Measurements from ENCODE around the gene MTHFS. TPM values are rescaled to one million over a fixed set of nuclear protein-coding genes. Genes with fewer than 3 reads are reported as not detected.

The MTHFS gene
- total RNA-seq, 2 donors from 2014 or later = 12.1 to 12.2 TPM

- Mint-ChIP-seq H3K27me3 (no peaks in the 10 kb centered on the region), H3K36me3 (peaks cover 4% of the 10 kb centered on the region), H3K27ac (no peak overlapping the region), H3K4me3 (no peak overlapping the region), H3K4me1 (ENCODE audit: low read depth in 2 of 2) (peaks cover under 1% of the 10 kb centered on the region in 2 donors), H3K9me3 (no peaks in the 10 kb centered on the region)
- ATAC-seq (no peak), DNase-seq (ENCODE audit: low spot score) (no peak)
These were observed 59.0 kb downstream of the MTHFS start for GRCh38 chr15:79837846-79838245.

- Mint-ChIP-seq H3K27ac (no peak overlapping the region), H3K4me1 (ENCODE audit: low read depth in 2 of 2) (peaks cover 14 to 17% of the 10 kb centered on the region in 2 donors), H3K9me3 (no peaks in the 10 kb centered on the region), H3K27me3 (no peaks in the 10 kb centered on the region), H3K36me3 (peaks cover 8% of the 10 kb centered on the region), H3K4me3 (no peak overlapping the region)
- DNase-seq (ENCODE audit: low spot score) (no peak), ATAC-seq (no peak)
These were observed 62.3 kb downstream of the MTHFS start for GRCh38 chr15:79834495-79834894.

- peaks cover 14 to 21% of the 10 kb centered on the region in 2 donors for H3K4me1 Mint-ChIP-seq (ENCODE audit: low read depth in 2 of 2)
- ATAC-seq (no peak), DNase-seq (ENCODE audit: low spot score) (no peak)
- H3K9me3 Mint-ChIP-seq = no peaks in the 10 kb centered on the region
- peak overlapping the region; percentile 16 to 53 for H3K27ac Mint-ChIP-seq
- no peak overlapping the region for H3K4me3 Mint-ChIP-seq
- H3K27me3 Mint-ChIP-seq = no peaks in the 10 kb centered on the region
- H3K36me3 Mint-ChIP-seq = peaks cover 8% of the 10 kb centered on the region
These were observed 64.3 kb downstream of the MTHFS start for GRCh38 chr15:79832367-79833120.

GRCh38 chr15:79831604-79832003, 65.2 kb downstream of the MTHFS start:
- H3K9me3 Mint-ChIP-seq = no peaks in the 10 kb centered on the region
- H3K27me3 Mint-ChIP-seq = no peaks in the 10 kb centered on the region
- peak overlapping the region; percentile 16 to 53 for H3K27ac Mint-ChIP-seq
- H3K36me3 Mint-ChIP-seq = peaks cover 8% of the 10 kb centered on the region
- peaks cover 14 to 21% of the 10 kb centered on the region in 2 donors for H3K4me1 Mint-ChIP-seq (ENCODE audit: low read depth in 2 of 2)
- no peak for DNase-seq (ENCODE audit: low spot score)
- H3K4me3 Mint-ChIP-seq = peak overlapping the region; percentile 48
- no peak for ATAC-seq

GRCh38 chr15:79829950-79830349, 66.9 kb downstream of the MTHFS start:
- Mint-ChIP-seq H3K4me1 (ENCODE audit: low read depth in 2 of 2) (peaks cover 14 to 21% of the 10 kb centered on the region in 2 donors), H3K27ac (no peak overlapping the region), H3K27me3 (no peaks in the 10 kb centered on the region), H3K4me3 (no peak overlapping the region), H3K9me3 (no peaks in the 10 kb centered on the region), H3K36me3 (peaks cover 8% of the 10 kb centered on the region)
- DNase-seq (ENCODE audit: low spot score) = no peak
- ATAC-seq = no peak

GRCh38 chr15:79828447-79828846, 68.4 kb downstream of the MTHFS start:
- Mint-ChIP-seq H3K27ac (no peak overlapping the region), H3K36me3 (peaks cover 6% of the 10 kb centered on the region), H3K4me1 (ENCODE audit: low read depth in 2 of 2) (peaks cover 14 to 21% of the 10 kb centered on the region in 2 donors), H3K9me3 (no peaks in the 10 kb centered on the region), H3K4me3 (no peak overlapping the region), H3K27me3 (no peaks in the 10 kb centered on the region)
- ATAC-seq (no peak), DNase-seq (ENCODE audit: low spot score) (no peak)

- no peak for DNase-seq (ENCODE audit: low spot score)
- Mint-ChIP-seq H3K9me3 (no peaks in the 10 kb centered on the region), H3K27ac (no peak overlapping the region), H3K27me3 (no peaks in the 10 kb centered on the region), H3K4me1 (ENCODE audit: low read depth in 2 of 2) (peaks cover 3 to 11% of the 10 kb centered on the region in 2 donors), H3K36me3 (peaks cover under 1% of the 10 kb centered on the region), H3K4me3 (no peak overlapping the region)
- ATAC-seq = no peak
These were observed 70.0 kb downstream of the MTHFS start for GRCh38 chr15:79826800-79827199.

- H3K4me3 Mint-ChIP-seq = no peak overlapping the region
- no peaks in the 10 kb centered on the region for H3K9me3 Mint-ChIP-seq
- no peak for ATAC-seq
These were observed 72.6 kb downstream of the MTHFS start for GRCh38 chr15:79824136-79824701.

GRCh38 chr15:79820820-79821219, 76.0 kb downstream of the MTHFS start:
- ATAC-seq (no peak), DNase-seq (ENCODE audit: low spot score) (no peak)
- Mint-ChIP-seq H3K4me1 (ENCODE audit: low read depth in 2 of 2) (no peaks in the 10 kb centered on the region), H3K4me3 (no peak overlapping the region), H3K9me3 (no peaks in the 10 kb centered on the region), H3K36me3 (peaks cover 5% of the 10 kb centered on the region), H3K27me3 (peaks cover 3 to 5% of the 10 kb centered on the region in 2 donors), H3K27ac (no peak overlapping the region)

More at GRCh38 chr15:79824136-79824701, 72.6 kb downstream of the MTHFS start:
- peaks cover 0 to 4% of the 10 kb centered on the region in 2 donors for H3K4me1 Mint-ChIP-seq (ENCODE audit: low read depth in 2 of 2)
- peaks cover 5% of the 10 kb centered on the region for H3K36me3 Mint-ChIP-seq
- no peak for DNase-seq (ENCODE audit: low spot score)
- H3K27ac Mint-ChIP-seq = no peak overlapping the region
- no peaks in the 10 kb centered on the region for H3K27me3 Mint-ChIP-seq

- Mint-ChIP-seq H3K36me3 (peaks cover 5% of the 10 kb centered on the region), H3K4me3 (no peak overlapping the region), H3K27me3 (peaks cover 3 to 5% of the 10 kb centered on the region in 2 donors), H3K27ac (no peak overlapping the region), H3K9me3 (no peaks in the 10 kb centered on the region), H3K4me1 (ENCODE audit: low read depth in 2 of 2) (no peaks in the 10 kb centered on the region)
- DNase-seq (ENCODE audit: low spot score) (no peak), ATAC-seq (no peak)
These were observed 76.6 kb downstream of the MTHFS start for GRCh38 chr15:79820176-79820575.

GRCh38 chr15:79816571-79816970, 80.2 kb downstream of the MTHFS start:
- ATAC-seq (no peak), DNase-seq (ENCODE audit: low spot score) (no peak)
- Mint-ChIP-seq H3K27me3 (peaks cover 3 to 12% of the 10 kb centered on the region in 2 donors), H3K36me3 (peaks cover 5% of the 10 kb centered on the region), H3K9me3 (no peaks in the 10 kb centered on the region), H3K4me3 (no peak overlapping the region), H3K4me1 (ENCODE audit: low read depth in 2 of 2) (no peaks in the 10 kb centered on the region), H3K27ac (no peak overlapping the region)

GRCh38 chr15:79815468-79815867, 81.3 kb downstream of the MTHFS start:
- H3K27ac Mint-ChIP-seq = no peak overlapping the region
- DNase-seq (ENCODE audit: low spot score) (no peak), ATAC-seq (no peak)
- no peaks in the 10 kb centered on the region for H3K4me1 Mint-ChIP-seq (ENCODE audit: low read depth in 2 of 2)
- H3K27me3 Mint-ChIP-seq = peaks cover 3 to 12% of the 10 kb centered on the region in 2 donors
- H3K36me3 Mint-ChIP-seq = no peaks in the 10 kb centered on the region
- no peaks in the 10 kb centered on the region for H3K9me3 Mint-ChIP-seq
- H3K4me3 Mint-ChIP-seq = no peak overlapping the region

- no peaks in the 10 kb centered on the region for H3K36me3 Mint-ChIP-seq
- H3K9me3 Mint-ChIP-seq = no peaks in the 10 kb centered on the region
- DNase-seq (ENCODE audit: low spot score) (no peak), ATAC-seq (no peak)
- no peaks in the 10 kb centered on the region for H3K4me1 Mint-ChIP-seq (ENCODE audit: low read depth in 2 of 2)
- no peak overlapping the region for H3K4me3 Mint-ChIP-seq
- H3K27me3 Mint-ChIP-seq = peaks cover 0 to 7% of the 10 kb centered on the region in 2 donors
- no peak overlapping the region for H3K27ac Mint-ChIP-seq
These were observed 84.3 kb downstream of the MTHFS start for GRCh38 chr15:79812541-79812940.
